ENCODE results near the gene FICD. TPM values are rescaled to one million over a fixed set of nuclear protein-coding genes. Genes with fewer than 3 reads are reported as not detected.

Gene FICD
- total RNA-seq, 2 donors from 2014 or later: 6.2 to 6.8 TPM

DNA sequence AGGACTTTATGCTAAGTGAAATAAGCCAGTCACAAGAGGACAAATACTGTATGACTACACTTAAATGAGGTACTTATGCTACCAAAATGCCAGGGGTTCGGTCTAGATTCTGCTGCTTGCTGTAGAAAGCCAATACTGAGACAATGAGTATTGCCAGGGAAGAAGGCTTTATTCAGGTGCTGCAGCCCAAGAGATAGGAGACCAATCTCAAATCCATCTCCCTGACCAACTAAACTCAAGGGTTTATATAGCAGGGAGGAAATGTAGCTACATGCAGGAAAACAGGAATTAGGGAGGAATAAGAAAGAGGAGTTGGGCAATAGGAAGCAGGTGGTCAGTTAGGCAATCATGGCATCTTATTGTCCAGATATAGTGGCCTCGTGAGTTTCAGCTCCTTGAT lies 12.2 kb upstream of the FICD start:
- no peak overlapping the region for H3K9ac ChIP-seq (ENCODE audit: extremely low read depth, low read length, poor library complexity, severe bottlenecking)
- H3K27ac Mint-ChIP-seq: no peak overlapping the region
- H3K27me3 Mint-ChIP-seq (ENCODE audit: insufficient read depth): peaks cover 4% of the 10 kb centered on the region
- H3K4me3 ChIP-seq (ENCODE audit: low read length): no peak overlapping the region
- peaks cover 22% of the 10 kb centered on the region for H3K9me3 ChIP-seq (ENCODE audit: control insufficient read depth, low read length)
- H3K36me3 Mint-ChIP-seq (ENCODE audit: low read depth): no peaks in the 10 kb centered on the region
- TF ChIP-seq, protein P1, sequence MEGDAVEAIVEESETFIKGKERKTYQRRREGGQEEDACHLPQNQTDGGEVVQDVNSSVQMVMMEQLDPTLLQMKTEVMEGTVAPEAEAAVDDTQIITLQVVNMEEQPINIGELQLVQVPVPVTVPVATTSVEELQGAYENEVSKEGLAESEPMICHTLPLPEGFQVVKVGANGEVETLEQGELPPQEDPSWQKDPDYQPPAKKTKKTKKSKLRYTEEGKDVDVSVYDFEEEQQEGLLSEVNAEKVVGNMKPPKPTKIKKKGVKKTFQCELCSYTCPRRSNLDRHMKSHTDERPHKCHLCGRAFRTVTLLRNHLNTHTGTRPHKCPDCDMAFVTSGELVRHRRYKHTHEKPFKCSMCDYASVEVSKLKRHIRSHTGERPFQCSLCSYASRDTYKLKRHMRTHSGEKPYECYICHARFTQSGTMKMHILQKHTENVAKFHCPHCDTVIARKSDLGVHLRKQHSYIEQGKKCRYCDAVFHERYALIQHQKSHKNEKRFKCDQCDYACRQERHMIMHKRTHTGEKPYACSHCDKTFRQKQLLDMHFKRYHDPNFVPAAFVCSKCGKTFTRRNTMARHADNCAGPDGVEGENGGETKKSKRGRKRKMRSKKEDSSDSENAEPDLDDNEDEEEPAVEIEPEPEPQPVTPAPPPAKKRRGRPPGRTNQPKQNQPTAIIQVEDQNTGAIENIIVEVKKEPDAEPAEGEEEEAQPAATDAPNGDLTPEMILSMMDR (conservative IDR thresholded peaks at IDR 0.05): no peak
- WGBS, 2 experiments (ENCODE audit: insufficient coverage in 1 of 2, insufficient read length in 1 of 2): 83 to 98% methylated on average over 1 to 2 of the region's 2 CpGs
- no peaks in the 10 kb centered on the region for H3K27me3 ChIP-seq (ENCODE audit: control insufficient read depth, insufficient read depth, low read length, poor library complexity, severe bottlenecking)
- no peak for DNase-seq
- no peaks in the 10 kb centered on the region for H3K4me1 Mint-ChIP-seq
- no peaks in the 10 kb centered on the region for H3K4me1 ChIP-seq (ENCODE audit: control insufficient read depth, insufficient read depth, low read length)
- no peak overlapping the region for H3K4me3 Mint-ChIP-seq
- no peak overlapping the region for H3K27ac ChIP-seq (ENCODE audit: low read depth, low read length)
- H3K9me3 Mint-ChIP-seq: peaks cover 29% of the 10 kb centered on the region
- no peaks in the 10 kb centered on the region for H3K36me3 ChIP-seq (ENCODE audit: control insufficient read depth, insufficient read depth, low read length)

DNA sequence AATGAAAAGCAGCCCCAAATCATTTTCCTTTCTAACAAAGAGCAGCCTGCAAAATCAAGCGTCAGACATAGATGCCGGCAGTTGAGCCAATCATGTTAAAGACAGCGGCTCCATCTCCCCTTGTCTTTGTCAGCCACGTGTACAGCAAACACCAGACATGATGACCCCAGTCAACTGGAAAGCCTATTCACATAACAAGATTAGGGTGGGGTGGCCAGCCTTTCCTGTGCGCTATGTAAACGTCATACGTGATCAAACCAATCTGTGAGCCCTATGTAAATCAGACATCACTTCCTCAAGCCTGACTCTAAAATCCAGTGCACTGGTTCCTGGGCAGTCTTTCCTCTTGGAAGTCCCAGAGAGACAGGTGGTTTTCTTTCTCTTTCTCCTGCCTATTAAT lies 9.9 kb upstream of the FICD start:
- DNase-seq: no peak
- Histone ChIP-seq H3K27me3 (ENCODE audit: control insufficient read depth, insufficient read depth, low read length, poor library complexity, severe bottlenecking) (no peaks in the 10 kb centered on the region), H3K4me1 (ENCODE audit: control insufficient read depth, insufficient read depth, low read length) (no peaks in the 10 kb centered on the region), H3K27ac (ENCODE audit: low read depth, low read length) (no peak overlapping the region), H3K9me3 (ENCODE audit: control insufficient read depth, low read length) (peaks cover 22% of the 10 kb centered on the region), H3K9ac (ENCODE audit: extremely low read depth, low read length, poor library complexity, severe bottlenecking) (no peak overlapping the region), H3K36me3 (ENCODE audit: control insufficient read depth, insufficient read depth, low read length) (no peaks in the 10 kb centered on the region), H3K4me3 (ENCODE audit: low read length) (no peak overlapping the region)
- no peaks in the 10 kb centered on the region for H3K4me1 Mint-ChIP-seq
- no peaks in the 10 kb centered on the region for H3K36me3 Mint-ChIP-seq (ENCODE audit: low read depth)
- TF ChIP-seq, protein P1 (conservative IDR thresholded peaks at IDR 0.05): no peak
- no peak overlapping the region for H3K4me3 Mint-ChIP-seq
- peaks cover 4% of the 10 kb centered on the region for H3K27me3 Mint-ChIP-seq (ENCODE audit: insufficient read depth)
- peaks cover 34% of the 10 kb centered on the region for H3K9me3 Mint-ChIP-seq
- H3K27ac Mint-ChIP-seq: no peak overlapping the region
- WGBS, 2 experiments (ENCODE audit: insufficient coverage in 1 of 2, insufficient read length in 1 of 2): 90 to 96% methylated on average over 7 of the region's 7 CpGs

DNA sequence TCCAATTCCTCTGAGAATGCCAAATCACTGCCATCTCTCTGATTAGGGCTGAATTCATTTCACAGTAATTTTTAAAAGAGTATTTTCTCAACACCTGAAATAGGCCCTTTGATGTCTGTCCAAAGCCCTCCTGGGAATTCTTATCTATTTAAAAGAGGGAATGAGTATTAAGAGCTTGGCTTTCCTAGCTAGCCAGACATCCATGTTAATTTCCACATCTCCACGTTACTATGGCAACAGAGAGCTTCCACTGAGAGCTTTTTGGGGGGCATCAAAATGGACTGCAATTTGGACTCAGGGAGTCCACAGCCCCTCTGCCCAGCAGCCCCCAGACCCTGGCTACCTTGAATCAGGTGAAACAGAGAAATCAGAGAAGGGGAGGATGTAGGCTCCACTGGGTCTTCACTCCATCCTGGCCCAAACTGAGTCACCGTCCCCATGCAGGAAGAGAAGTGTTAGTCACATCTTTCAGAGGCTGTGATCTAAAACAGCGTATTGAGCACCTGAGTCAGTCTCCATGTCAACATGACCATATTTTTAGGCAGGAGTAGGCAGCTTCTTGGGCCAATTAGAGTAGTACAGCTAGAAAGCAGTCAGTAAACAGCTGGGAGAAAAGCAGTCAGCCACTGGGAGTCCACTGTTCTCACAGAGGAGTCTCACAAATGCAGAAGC lies 7.0 kb upstream of the FICD start:
- Histone ChIP-seq H3K27me3 (ENCODE audit: control insufficient read depth, insufficient read depth, low read length, poor library complexity, severe bottlenecking) (no peaks in the 10 kb centered on the region), H3K4me1 (ENCODE audit: control insufficient read depth, insufficient read depth, low read length) (no peaks in the 10 kb centered on the region), H3K36me3 (ENCODE audit: control insufficient read depth, insufficient read depth, low read length) (no peaks in the 10 kb centered on the region), H3K9me3 (ENCODE audit: control insufficient read depth, low read length) (peaks cover 13% of the 10 kb centered on the region), H3K4me3 (ENCODE audit: low read length) (no peak overlapping the region), H3K27ac (ENCODE audit: low read depth, low read length) (no peak overlapping the region), H3K9ac (ENCODE audit: extremely low read depth, low read length, poor library complexity, severe bottlenecking) (no peak overlapping the region)
- H3K4me1 Mint-ChIP-seq: peaks cover 4% of the 10 kb centered on the region
- H3K9me3 Mint-ChIP-seq: peaks cover 21% of the 10 kb centered on the region
- no peaks in the 10 kb centered on the region for H3K36me3 Mint-ChIP-seq (ENCODE audit: low read depth)
- DNase-seq: no peak
- no peak overlapping the region for H3K4me3 Mint-ChIP-seq
- 87 to 88% methylated on average over 2 to 3 of the region's 3 CpGs for WGBS, 2 experiments (ENCODE audit: insufficient coverage in 1 of 2, insufficient read length in 1 of 2)
- TF ChIP-seq, protein P1 (conservative IDR thresholded peaks at IDR 0.05): no peak
- peaks cover 4% of the 10 kb centered on the region for H3K27me3 Mint-ChIP-seq (ENCODE audit: insufficient read depth)
- H3K27ac Mint-ChIP-seq: no peak overlapping the region

Measured in endodermal cell (in vitro differentiated cells).